ENCODE results near the gene GRPEL1. TPM values are rescaled to one million over a fixed set of nuclear protein-coding genes. Genes with fewer than 3 reads are reported as not detected.

The GRPEL1 gene
- total and polyA plus RNA-seq, 2 of the 4 experiments (the other 2 are of a cell fraction), result 33.0 to 33.9 TPM

DNA sequence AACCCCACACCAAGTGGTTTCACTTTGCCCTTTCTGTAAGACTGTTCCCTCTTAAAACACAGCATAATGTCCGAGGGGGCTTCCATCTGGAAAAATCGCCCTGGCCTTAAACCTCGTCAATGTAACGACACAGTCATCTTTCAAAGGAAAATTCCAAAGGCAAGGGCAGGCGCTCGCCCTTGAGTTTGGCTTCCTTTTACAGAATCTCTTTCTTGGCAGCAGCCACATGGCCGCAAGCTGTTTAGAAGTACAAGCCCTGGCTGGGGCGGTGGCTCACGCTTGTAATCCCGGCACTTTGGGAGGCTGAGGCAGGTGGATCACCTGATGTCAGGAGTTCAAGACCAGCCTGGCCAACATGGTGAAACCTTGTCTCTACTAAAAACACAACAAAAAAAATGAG, 27.1 kb upstream of the GRPEL1 start:
- H3K27ac ChIP-seq (ENCODE audit: insufficient read depth, low read length), result no peak overlapping the region
- no peak overlapping the region for H3K9ac ChIP-seq (ENCODE audit: low read depth, low read length)
- no peak overlapping the region for H3K4ac ChIP-seq (ENCODE audit: low read depth, low read length)
- 58% methylated on average over 7 of the region's 10 CpGs; no CpG with 5 or more reads in 1 of the 2 experiments for WGBS, 2 experiments (ENCODE audit: extremely low coverage in 2 of 2, insufficient read length in 1 of 2)
- H3K14ac ChIP-seq (replicated peaks; ENCODE audit: low read depth, low read length), result no peak overlapping the region
- dilution Hi-C loops (cut with HindIII; ENCODE audit: low sequenced_read_pairs, unreplicated experiment) (no loop called here), intact Hi-C loops (cut with micrococcal nuclease) (no loop called here), in situ Hi-C loops (cut with MboI; ENCODE audit: low sequenced_read_pairs) (no loop called here)
- H4K91ac ChIP-seq (ENCODE audit: insufficient read depth, low read depth, low read length), result no peak overlapping the region
- peak overlapping the region; percentile 4; the same call in 1 of the 2 replicates for H3K4me2 ChIP-seq (ENCODE audit: low read depth, low read length)
- no peak overlapping the region for H4K5ac ChIP-seq (ENCODE audit: low read depth, low read length)
- H3K56ac ChIP-seq (ENCODE audit: extremely low read depth, insufficient read depth, low read length), result no peak overlapping the region
- H3K23ac ChIP-seq (ENCODE audit: low read depth, low read length), result no peak overlapping the region
- no peak overlapping the region for H2AK9ac ChIP-seq (replicated peaks; ENCODE audit: low read depth, low read length, poor library complexity)
- H3K9me1 ChIP-seq (ENCODE audit: insufficient read depth, low read length), result no peaks in the 10 kb centered on the region
- H3K4me3 ChIP-seq (ENCODE audit: insufficient read depth, low read depth, low read length), result no peak overlapping the region
- H3K27me3 ChIP-seq (ENCODE audit: control insufficient read depth, insufficient read depth, low read length), result peaks cover 43% of the 10 kb centered on the region
- ChIA-PET CTCF (interaction anchor here (1.1 kb wide), 1 partner anchor 8 kb away, joined by 3 read pairs; no protein-coding TSS in a partner anchor), POLR2A (ENCODE audit: unreplicated experiment) (no interaction called here)
- no peak overlapping the region for H2AFZ ChIP-seq (replicated peaks; ENCODE audit: low read length, poor library complexity)
- no peaks in the 10 kb centered on the region for H3K36me3 ChIP-seq (ENCODE audit: control insufficient read depth, insufficient read depth, low read length)
- no peak overlapping the region for H2BK5ac ChIP-seq (ENCODE audit: low read depth, low read length, poor library complexity, severe bottlenecking)
- H3K18ac ChIP-seq (ENCODE audit: low read depth, low read length), result no peak overlapping the region
- no peak for DNase-seq
- no peak for ATAC-seq (ENCODE audit: low read depth)
- no TSS peak for BruUV-seq (replicated peaks)
- no peak overlapping the region for H2BK120ac ChIP-seq (ENCODE audit: low read depth, low read length)
- TF ChIP-seq, protein P1, sequence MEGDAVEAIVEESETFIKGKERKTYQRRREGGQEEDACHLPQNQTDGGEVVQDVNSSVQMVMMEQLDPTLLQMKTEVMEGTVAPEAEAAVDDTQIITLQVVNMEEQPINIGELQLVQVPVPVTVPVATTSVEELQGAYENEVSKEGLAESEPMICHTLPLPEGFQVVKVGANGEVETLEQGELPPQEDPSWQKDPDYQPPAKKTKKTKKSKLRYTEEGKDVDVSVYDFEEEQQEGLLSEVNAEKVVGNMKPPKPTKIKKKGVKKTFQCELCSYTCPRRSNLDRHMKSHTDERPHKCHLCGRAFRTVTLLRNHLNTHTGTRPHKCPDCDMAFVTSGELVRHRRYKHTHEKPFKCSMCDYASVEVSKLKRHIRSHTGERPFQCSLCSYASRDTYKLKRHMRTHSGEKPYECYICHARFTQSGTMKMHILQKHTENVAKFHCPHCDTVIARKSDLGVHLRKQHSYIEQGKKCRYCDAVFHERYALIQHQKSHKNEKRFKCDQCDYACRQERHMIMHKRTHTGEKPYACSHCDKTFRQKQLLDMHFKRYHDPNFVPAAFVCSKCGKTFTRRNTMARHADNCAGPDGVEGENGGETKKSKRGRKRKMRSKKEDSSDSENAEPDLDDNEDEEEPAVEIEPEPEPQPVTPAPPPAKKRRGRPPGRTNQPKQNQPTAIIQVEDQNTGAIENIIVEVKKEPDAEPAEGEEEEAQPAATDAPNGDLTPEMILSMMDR (conservative IDR thresholded peaks at IDR 0.05; ENCODE audit: low read depth, low read length), result no peak
- TF ChIP-seq BHLHE40 (IDR thresholded peaks at IDR 0.05; ENCODE audit: low read depth, low read length) (no peak), MAFK (IDR thresholded peaks at IDR 0.05; ENCODE audit: low read depth, low read length) (no peak), CEBPB (IDR thresholded peaks at IDR 0.05; ENCODE audit: low read depth, low read length) (no peak), MAZ (IDR thresholded peaks at IDR 0.05; ENCODE audit: borderline replicate concordance, low read depth, low read length) (no peak), MXI1 (IDR thresholded peaks at IDR 0.05; ENCODE audit: borderline replicate concordance, low read depth, low read length) (no peak), RCOR1 (IDR thresholded peaks at IDR 0.05; ENCODE audit: insufficient replicate concordance, low read length) (no peak), FOS (IDR thresholded peaks at IDR 0.05; ENCODE audit: low read depth, low read length) (no peak), NFE2L2 (IDR thresholded peaks at IDR 0.05; ENCODE audit: low read depth, low read length) (no peak), CHD1 (IDR thresholded peaks at IDR 0.05; ENCODE audit: low read depth, low read length) (no peak)
- TF ChIP-seq, protein P2, sequence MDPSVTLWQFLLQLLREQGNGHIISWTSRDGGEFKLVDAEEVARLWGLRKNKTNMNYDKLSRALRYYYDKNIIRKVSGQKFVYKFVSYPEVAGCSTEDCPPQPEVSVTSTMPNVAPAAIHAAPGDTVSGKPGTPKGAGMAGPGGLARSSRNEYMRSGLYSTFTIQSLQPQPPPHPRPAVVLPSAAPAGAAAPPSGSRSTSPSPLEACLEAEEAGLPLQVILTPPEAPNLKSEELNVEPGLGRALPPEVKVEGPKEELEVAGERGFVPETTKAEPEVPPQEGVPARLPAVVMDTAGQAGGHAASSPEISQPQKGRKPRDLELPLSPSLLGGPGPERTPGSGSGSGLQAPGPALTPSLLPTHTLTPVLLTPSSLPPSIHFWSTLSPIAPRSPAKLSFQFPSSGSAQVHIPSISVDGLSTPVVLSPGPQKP (IDR thresholded peaks at IDR 0.05; ENCODE audit: borderline replicate concordance, low read depth, low read length), result no peak
- no peaks in the 10 kb centered on the region for H4K20me1 ChIP-seq (ENCODE audit: insufficient read depth, low read length)
- H3K9me3 ChIP-seq (ENCODE audit: control insufficient read depth, insufficient read depth, low read length), result peaks cover 4% of the 10 kb centered on the region
- H3K79me1 ChIP-seq (ENCODE audit: low read depth in 1 of 2, low read length in 2 of 2), result no peaks in the 10 kb centered on the region
- H4K8ac ChIP-seq (ENCODE audit: low read depth in 2 of 2, low read length in 2 of 2), result no peak overlapping the region
- no peak overlapping the region for H2AK5ac ChIP-seq (ENCODE audit: low read depth, low read length)
- H2BK20ac ChIP-seq (ENCODE audit: low read depth, low read length), result no peak overlapping the region
- no peak overlapping the region for H2BK15ac ChIP-seq (ENCODE audit: low read depth, low read length)
- no peaks in the 10 kb centered on the region for H3K4me1 ChIP-seq (ENCODE audit: control insufficient read depth, insufficient read depth, low read length)

Data from IMR-90 (cell line).